GM06990 (cell line): Measurements from ENCODE around the gene TLE4.
A peak's percentile ranks its signal among the peaks of the same experiment; 100 is the strongest.
"Not testable (repeated sequence)": the region's sequence is repeated elsewhere in the genome, so short reads cannot be mapped to it uniquely, and the experiment has no call there.

Source experiments
- DNase-seq: peaks from one replicate; pipeline ENCODE4 v3.0.0-alpha.2; 2011; ENCODE audit not compliant: insufficient read length; ENCODE audit errors: extremely low read depth
- H3K27me3 ChIP-seq: replicated peaks from 2 replicates; pipeline ENCODE4 v1.6.0; 2011; ENCODE audit warnings: low read length; ENCODE audit not compliant: control insufficient read depth, insufficient read depth
- H3K36me3 ChIP-seq: 2 replicates; pipeline ENCODE4 v1.5.1; 2011; ENCODE audit warnings: low read length; ENCODE audit not compliant: control insufficient read depth, insufficient read depth
- H3K4me3 ChIP-seq: replicated peaks from 2 replicates; pipeline ENCODE4 v1.5.1; 2011; ENCODE audit warnings: low read depth, mild to moderate bottlenecking, control low read depth, low read length
- TF ChIP-seq, protein P1 (sequence below): IDR thresholded peaks from 2 replicates; pipeline ENCODE4 v1.5.1; 2011; ENCODE audit warnings: low read length, control low read depth, mild to moderate bottlenecking, inconsistent platforms; ENCODE audit not compliant: insufficient read depth, poor library complexity, severe bottlenecking

Gene TLE4

DNA sequence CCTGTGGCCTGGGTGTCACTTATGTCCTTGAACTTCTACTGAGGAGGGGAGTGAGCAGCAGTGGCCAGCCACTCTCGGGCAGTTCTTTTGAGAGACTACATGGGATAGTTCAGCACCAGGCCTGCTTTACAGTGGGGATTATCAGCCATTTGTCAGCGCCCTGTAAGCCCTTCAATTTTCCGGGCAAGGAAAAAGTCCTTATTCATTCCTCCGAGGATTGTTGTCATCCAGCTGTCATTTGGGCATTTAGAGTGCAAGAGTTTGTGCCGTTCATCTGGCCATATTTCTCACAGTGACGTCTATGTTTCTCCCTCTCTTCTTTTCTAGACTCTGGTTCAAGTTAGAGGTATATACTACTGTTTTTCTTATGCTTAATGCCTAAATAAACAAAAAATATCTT, 172.8 kb downstream of the TLE4 start:
- Histone ChIP-seq H3K36me3 (no peaks in the 10 kb centered on the region), H3K27me3 (no peaks in the 10 kb centered on the region; the same call in 1 of the 2 replicates), H3K4me3 (no peak overlapping the region)
- DNase-seq, result no peak
- TF ChIP-seq, protein P1, sequence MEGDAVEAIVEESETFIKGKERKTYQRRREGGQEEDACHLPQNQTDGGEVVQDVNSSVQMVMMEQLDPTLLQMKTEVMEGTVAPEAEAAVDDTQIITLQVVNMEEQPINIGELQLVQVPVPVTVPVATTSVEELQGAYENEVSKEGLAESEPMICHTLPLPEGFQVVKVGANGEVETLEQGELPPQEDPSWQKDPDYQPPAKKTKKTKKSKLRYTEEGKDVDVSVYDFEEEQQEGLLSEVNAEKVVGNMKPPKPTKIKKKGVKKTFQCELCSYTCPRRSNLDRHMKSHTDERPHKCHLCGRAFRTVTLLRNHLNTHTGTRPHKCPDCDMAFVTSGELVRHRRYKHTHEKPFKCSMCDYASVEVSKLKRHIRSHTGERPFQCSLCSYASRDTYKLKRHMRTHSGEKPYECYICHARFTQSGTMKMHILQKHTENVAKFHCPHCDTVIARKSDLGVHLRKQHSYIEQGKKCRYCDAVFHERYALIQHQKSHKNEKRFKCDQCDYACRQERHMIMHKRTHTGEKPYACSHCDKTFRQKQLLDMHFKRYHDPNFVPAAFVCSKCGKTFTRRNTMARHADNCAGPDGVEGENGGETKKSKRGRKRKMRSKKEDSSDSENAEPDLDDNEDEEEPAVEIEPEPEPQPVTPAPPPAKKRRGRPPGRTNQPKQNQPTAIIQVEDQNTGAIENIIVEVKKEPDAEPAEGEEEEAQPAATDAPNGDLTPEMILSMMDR, result no peak

GRCh38 chr9:79745752-79746336, 174.1 kb downstream of the TLE4 start:
- no peak overlapping the region for H3K4me3 ChIP-seq
- no peak for DNase-seq
- no peaks in the 10 kb centered on the region; the same call in 1 of the 2 replicates for H3K27me3 ChIP-seq
- no peaks in the 10 kb centered on the region for H3K36me3 ChIP-seq
- TF ChIP-seq, protein P1, result no peak

GRCh38 chr9:79751895-79752466, 180.2 kb downstream of the TLE4 start:
- H3K36me3 ChIP-seq, H3K27me3 ChIP-seq, H3K4me3 ChIP-seq, DNase-seq: not testable (repeated sequence)

DNA sequence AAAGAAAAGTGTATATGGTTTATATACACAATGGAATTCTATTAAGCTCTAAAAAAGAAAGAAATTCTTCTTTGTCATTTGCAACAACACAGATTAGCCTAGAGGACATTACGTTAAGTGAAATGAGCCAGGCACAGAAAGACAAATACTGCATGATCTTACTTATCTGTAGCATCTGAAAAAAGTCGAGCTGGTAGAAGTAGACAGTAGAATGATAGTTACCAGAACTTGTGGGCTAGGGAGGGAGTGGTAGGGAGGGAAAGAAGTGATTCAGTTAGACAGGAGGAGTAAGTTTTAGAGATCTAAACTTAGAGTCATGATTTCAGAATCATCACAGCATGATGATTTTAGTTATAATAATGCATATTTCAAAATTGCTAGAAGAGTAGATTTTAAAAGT, 184.6 kb downstream of the TLE4 start:
- Histone ChIP-seq H3K27me3 (no peaks in the 10 kb centered on the region), H3K36me3 (no peaks in the 10 kb centered on the region), H3K4me3 (no peak overlapping the region)
- DNase-seq, result no peak
- TF ChIP-seq, protein P1, result no peak

DNA sequence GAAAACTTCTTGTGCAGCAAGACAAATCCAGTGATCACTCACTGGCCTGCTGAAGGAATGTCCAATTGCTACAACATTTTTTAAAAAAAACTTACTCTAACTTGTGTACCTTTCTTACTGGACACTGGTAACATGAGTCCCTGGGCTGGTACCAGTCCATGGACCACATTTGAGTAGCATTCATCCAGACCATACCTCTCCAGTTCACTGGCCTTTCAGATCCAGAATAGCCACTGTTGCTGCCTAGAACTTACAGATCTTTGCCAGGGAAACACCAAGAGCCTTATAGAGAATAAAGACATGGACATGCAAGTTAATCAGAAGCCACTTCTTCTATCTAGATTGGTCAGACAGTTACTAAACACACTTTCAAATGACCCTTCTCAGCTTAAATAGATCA, 185.3 kb downstream of the TLE4 start:
- no peaks in the 10 kb centered on the region for H3K36me3 ChIP-seq
- no peak overlapping the region for H3K4me3 ChIP-seq
- DNase-seq, result no peak
- no peaks in the 10 kb centered on the region for H3K27me3 ChIP-seq
- TF ChIP-seq, protein P1, result no peak

GRCh38 chr9:79757881-79758669, 186.3 kb downstream of the TLE4 start:
- DNase-seq, result no peak

More at GRCh38 chr9:79757881-79758669, 186.3 kb downstream of the TLE4 start:
- TF ChIP-seq, protein P1, result peak; percentile 47
- H3K27me3 ChIP-seq, result no peaks in the 10 kb centered on the region
- H3K36me3 ChIP-seq, result no peaks in the 10 kb centered on the region
- no peak overlapping the region for H3K4me3 ChIP-seq
